ENCODE results near the gene CDK8.

CDK8 gene

GRCh38 chr13:26449063-26449848 is 195.3 kb downstream of the CDK8 start:
- Histone ChIP-seq H3K9me3 (ENCODE audit: low read length) (no peaks in the 10 kb centered on the region), H3F3A (ENCODE audit: insufficient read depth, low read length) (no peaks in the 10 kb centered on the region), H3K9ac (ENCODE audit: low read length) (no peak overlapping the region), H4K20me1 (ENCODE audit: insufficient read depth, low read length) (no peaks in the 10 kb centered on the region), H3K36me3 (ENCODE audit: insufficient read depth, low read length) (no peaks in the 10 kb centered on the region), H3K27me3 (ENCODE audit: insufficient read depth, low read length) (no peaks in the 10 kb centered on the region), H2AFZ (ENCODE audit: low read length) (no peak overlapping the region), H3K27ac (ENCODE audit: low read depth, low read length, poor library complexity, severe bottlenecking) (no peak overlapping the region), H3K4me1 (ENCODE audit: insufficient read depth, low read length, severe bottlenecking) (no peaks in the 10 kb centered on the region), H3K79me2 (ENCODE audit: insufficient read depth, low read length) (no peaks in the 10 kb centered on the region), H3K9me2 (ENCODE audit: low read depth, low read length) (no peaks in the 10 kb centered on the region), H3K4me3 (ENCODE audit: low read depth, low read length, poor library complexity, severe bottlenecking) (no peak overlapping the region), H3K4me2 (ENCODE audit: low read length) (no peak overlapping the region)
- TF ChIP-seq EZH2 (IDR thresholded peaks at IDR 0.05; ENCODE audit: borderline replicate concordance, low read length) (no peak), CTCF (IDR thresholded peaks at IDR 0.05; ENCODE audit: low read length) (no peak)
